ENCODE measurements around the gene TRAF3IP1. TPM values are rescaled to one million over a fixed set of nuclear protein-coding genes. Genes with fewer than 3 reads are reported as not detected.
A peak's percentile ranks its signal among the peaks of the same experiment; 100 is the strongest.

The TRAF3IP1 gene
- total and polyA plus RNA-seq, 2 of the 13 experiments (the other 11 are each of a cell fraction or from before 2014, with no cell fraction given) = 4.1 to 12.9 TPM

DNA sequence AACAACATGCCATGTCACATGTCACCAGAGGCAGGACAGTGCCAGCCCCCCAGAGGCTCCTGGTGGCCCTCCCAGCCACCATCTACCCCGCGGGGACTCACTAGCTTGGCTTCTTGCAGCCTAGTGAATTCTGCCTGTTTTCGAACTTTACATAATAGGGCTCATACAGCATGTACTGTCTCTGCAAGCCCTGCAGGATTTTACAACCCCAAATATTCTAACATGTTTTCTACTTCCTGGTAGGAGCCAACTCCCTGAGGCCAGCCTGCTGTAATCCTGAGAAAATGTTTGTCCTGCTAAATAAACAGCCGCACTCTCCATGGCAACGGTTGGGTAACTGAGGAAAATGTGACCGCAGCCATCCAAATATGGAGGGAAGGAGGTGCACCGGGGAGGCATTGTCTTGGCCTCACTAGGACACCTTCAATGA is 34.6 kb upstream of the TRAF3IP1 start (continued):
- TF ChIP-seq CSRNP1 (CRISPR knock-in tag; IDR thresholded peaks at IDR 0.05) (0 out of 2 replicates have a peak, but pooled peaks have one; percentile 40), CC2D1A (CRISPR knock-in tag; IDR thresholded peaks at IDR 0.05) (no peak), RFX1 (IDR thresholded peaks at IDR 0.05) (peak; percentile 94), CBX5 (CRISPR knock-in tag; IDR thresholded peaks at IDR 0.05; ENCODE audit: borderline replicate concordance) (peak; percentile 74; the same call in 1 of the 2 replicates), MAFF (IDR thresholded peaks at IDR 0.05; ENCODE audit: low read depth, low read length) (peak; percentile 42), ZNF3 (CRISPR knock-in tag; IDR thresholded peaks at IDR 0.05) (no peak), NFATC3 (CRISPR knock-in tag; IDR thresholded peaks at IDR 0.05) (peak; percentile 55; the same call in 1 of the 2 replicates), ZNF83 (CRISPR knock-in tag; IDR thresholded peaks at IDR 0.05; ENCODE audit: borderline replicate concordance) (no peak), ZNF253 (CRISPR knock-in tag; IDR thresholded peaks at IDR 0.05; ENCODE audit: borderline replicate concordance) (no peak), MEIS2 (CRISPR knock-in tag; IDR thresholded peaks at IDR 0.05) (0 out of 2 replicates have a peak, but pooled peaks have one; percentile 39), ZNF768 (CRISPR knock-in tag; IDR thresholded peaks at IDR 0.05) (no peak), RBM22 (optimal IDR thresholded peaks at IDR 0.05; ENCODE audit: low read length) (peak; percentile 99), ZNF672 (CRISPR knock-in tag; IDR thresholded peaks at IDR 0.05) (no peak), ZNF225 (CRISPR knock-in tag; IDR thresholded peaks at IDR 0.05) (no peak), JUND (CRISPR knock-in tag; IDR thresholded peaks at IDR 0.05) (no peak), ZNF337 (CRISPR knock-in tag; IDR thresholded peaks at IDR 0.05; ENCODE audit: borderline replicate concordance, low read depth) (no peak), CENPX (CRISPR knock-in tag; IDR thresholded peaks at IDR 0.05) (no peak), CHD2 (IDR thresholded peaks at IDR 0.05; ENCODE audit: low read depth, low read length) (no peak), ZSCAN12 (CRISPR knock-in tag; IDR thresholded peaks at IDR 0.05) (no peak), ZNF7 (CRISPR knock-in tag; IDR thresholded peaks at IDR 0.05) (no peak), ZNF142 (CRISPR knock-in tag; IDR thresholded peaks at IDR 0.05) (no peak), ZNF616 (CRISPR knock-in tag; IDR thresholded peaks at IDR 0.05; ENCODE audit: low read depth) (no peak), KDM5A (IDR thresholded peaks at IDR 0.05; ENCODE audit: borderline replicate concordance, low read length) (no peak; the same call in 1 of the 2 replicates)
- TF ChIP-seq, protein P1, sequence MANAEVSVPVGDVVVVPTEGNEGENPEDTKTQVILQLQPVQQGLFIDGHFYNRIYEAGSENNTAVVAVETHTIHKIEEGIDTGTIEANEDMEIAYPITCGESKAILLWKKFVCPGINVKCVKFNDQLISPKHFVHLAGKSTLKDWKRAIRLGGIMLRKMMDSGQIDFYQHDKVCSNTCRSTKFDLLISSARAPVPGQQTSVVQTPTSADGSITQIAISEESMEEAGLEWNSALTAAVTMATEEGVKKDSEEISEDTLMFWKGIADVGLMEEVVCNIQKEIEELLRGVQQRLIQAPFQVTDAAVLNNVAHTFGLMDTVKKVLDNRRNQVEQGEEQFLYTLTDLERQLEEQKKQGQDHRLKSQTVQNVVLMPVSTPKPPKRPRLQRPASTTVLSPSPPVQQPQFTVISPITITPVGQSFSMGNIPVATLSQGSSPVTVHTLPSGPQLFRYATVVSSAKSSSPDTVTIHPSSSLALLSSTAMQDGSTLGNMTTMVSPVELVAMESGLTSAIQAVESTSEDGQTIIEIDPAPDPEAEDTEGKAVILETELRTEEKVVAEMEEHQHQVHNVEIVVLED (CRISPR knock-in tag; IDR thresholded peaks at IDR 0.05; ENCODE audit: borderline replicate concordance) = 0 out of 2 replicates have a peak, but pooled peaks have one; percentile 45
